Skeletal muscle cell (primary cell): Measurements from ENCODE around the gene CCDC159.
"Not testable (repeated sequence)": the region's sequence is repeated elsewhere in the genome, so short reads cannot be mapped to it uniquely, and the experiment has no call there.

ENCODE experiments used
- DNase-seq: peaks from one replicate; pipeline ENCODE4 v3.0.0-alpha.2; 2010; ENCODE audit warnings: low read depth
- H3K4me3 ChIP-seq: 2 replicates; pipeline ENCODE4 v1.5.1; 2011; ENCODE audit warnings: low read depth, mild to moderate bottlenecking, control low read depth, low read length, moderate library complexity

The CCDC159 gene

GRCh38 chr19:11361771-11362731 is 15.7 kb downstream of the CCDC159 start:
- no peak overlapping the region for H3K4me3 ChIP-seq
- DNase-seq = no peak

GRCh38 chr19:11363881-11364280 is 17.6 kb downstream of the CCDC159 start:
- no peak for DNase-seq
- no peak overlapping the region for H3K4me3 ChIP-seq

GRCh38 chr19:11364296-11364904 is 18.1 kb downstream of the CCDC159 start:
- H3K4me3 ChIP-seq = no peak overlapping the region
- DNase-seq = no peak

DNA sequence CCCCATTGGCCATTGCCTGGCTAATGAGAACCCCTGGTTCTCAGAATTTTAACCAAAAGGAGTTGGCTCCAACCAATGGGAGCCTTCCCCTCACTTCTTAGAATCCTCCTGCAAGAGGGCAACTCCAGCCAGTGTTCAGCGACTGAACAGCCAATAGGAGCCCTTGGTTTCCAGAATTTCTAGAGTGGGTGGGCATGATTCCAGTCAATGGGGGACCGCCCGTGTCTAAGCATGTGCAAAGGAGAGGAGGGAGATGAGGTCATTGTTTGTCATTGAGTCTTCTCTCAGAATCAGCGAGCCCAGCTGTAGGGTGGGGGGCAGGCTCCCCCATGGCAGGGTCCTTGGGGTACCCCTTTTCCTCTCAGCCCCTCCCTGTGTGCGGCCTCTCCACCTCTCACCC is 18.6 kb downstream of the CCDC159 start:
- no peak overlapping the region for H3K4me3 ChIP-seq
- no peak for DNase-seq

DNA sequence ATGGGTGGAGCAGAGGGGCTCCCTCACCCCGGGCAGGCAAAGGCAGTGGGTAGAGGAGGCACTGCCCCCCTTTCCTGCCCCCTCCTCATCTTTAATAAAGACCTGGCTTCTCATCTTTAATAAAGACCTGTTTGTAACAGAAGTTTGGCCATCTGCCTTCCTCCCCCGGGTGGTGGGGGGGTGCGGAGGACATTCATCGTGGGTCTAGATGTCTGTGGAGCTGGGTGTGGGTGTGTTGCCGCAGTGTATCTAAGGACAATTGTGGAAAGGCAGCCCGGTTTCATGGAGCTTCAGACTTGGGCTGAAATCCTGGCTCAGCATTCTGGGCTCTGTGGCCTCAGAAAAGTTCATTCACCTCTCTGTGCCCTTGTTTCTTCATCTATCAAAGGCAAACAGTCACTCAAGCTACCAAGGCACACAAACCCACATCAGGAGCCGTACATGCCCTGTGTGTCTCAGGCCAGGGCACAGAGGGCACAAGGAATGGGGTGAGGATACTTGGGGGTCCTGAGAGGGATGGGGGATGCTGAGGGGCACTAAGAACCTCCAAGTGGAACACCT is 19.3 kb downstream of the CCDC159 start:
- no peak for DNase-seq
- no peak overlapping the region for H3K4me3 ChIP-seq

- no peak for DNase-seq
- H3K4me3 ChIP-seq = no peak overlapping the region
These were observed 21.2 kb downstream of the CCDC159 start for GRCh38 chr19:11367528-11367927.

- DNase-seq = no peak
- H3K4me3 ChIP-seq = no peak overlapping the region
These were observed 24.4 kb downstream of the CCDC159 start for GRCh38 chr19:11370744-11371143.

GRCh38 chr19:11373166-11373884 is 27.0 kb downstream of the CCDC159 start:
- no peak for DNase-seq
- no peak overlapping the region for H3K4me3 ChIP-seq

- peak overlapping the region; percentile 69 for H3K4me3 ChIP-seq
- no peak for DNase-seq
These were observed 27.6 kb downstream of the CCDC159 start for GRCh38 chr19:11373885-11374432.

GRCh38 chr19:11374433-11375142 is 28.3 kb downstream of the CCDC159 start, which contains the start of gene SWSAP1:
Gene SWSAP1 (plus strand): TSS chr19:11374666. CDS start chr19:11374681, 15 bp downstream.
- H3K4me3 ChIP-seq = peak within 1 kb of the TSS; percentile 69
- peak; percentile 98 for DNase-seq

DNA sequence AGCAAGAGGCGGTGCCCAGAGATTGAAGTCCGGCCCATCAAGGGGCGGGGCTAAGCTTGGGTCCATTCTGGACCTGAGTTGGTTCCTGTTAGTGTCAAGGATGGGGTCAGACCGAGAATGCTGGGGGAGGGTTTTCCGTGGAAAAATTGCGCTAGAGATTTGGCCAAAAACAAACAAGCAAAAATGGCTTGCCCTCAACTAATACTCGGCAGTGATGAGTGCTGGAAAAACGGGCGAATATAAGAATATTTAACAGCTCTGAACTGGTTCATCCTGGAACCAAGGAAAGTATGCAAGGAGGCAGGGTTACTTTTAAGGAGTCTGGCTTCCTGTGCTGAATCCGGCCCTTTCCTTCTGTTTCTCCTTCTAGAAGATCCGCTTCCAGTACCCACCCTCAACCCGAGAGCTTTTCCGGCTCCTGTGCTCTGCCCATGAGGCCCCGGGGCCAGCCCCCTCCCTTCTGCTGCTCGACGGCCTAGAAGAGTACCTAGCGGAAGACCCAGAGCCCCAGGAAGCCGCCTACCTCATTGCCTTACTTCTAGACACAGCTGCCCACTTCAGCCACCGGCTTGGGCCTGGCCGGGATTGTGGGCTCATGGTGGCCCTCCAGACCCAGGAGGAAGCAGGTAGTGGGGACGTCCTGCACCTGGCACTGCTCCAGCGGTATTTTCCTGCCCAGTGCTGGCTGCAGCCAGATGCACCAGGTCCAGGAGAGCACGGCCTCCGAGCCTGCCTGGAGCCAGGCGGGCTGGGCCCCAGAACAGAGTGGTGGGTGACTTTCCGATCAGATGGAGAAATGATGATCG is 29.0 kb downstream of the CCDC159 start:
- no peak for DNase-seq
- peak overlapping the region; percentile 69 for H3K4me3 ChIP-seq

DNA sequence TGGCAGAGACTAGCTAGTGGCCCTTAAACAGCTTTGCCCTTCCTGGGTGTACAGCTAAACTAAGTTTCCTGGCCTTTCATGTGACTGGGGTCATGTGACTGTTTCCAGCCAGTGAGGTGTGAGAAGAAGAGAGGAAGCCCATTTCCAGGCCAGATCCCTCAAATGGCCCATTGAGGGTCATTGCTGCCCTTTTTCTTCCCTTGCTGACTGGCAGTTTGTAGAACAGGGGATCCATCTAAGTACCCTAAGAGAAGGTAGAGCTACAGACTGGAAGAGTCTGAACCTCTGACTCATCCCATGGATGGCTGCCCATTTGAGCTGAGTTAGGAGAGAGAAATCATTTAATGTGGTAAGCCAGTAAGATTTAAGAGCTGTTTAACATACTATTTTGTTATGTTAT is 30.9 kb downstream of the CCDC159 start:
- no peak overlapping the region for H3K4me3 ChIP-seq
- DNase-seq = peak; percentile 69

DNA sequence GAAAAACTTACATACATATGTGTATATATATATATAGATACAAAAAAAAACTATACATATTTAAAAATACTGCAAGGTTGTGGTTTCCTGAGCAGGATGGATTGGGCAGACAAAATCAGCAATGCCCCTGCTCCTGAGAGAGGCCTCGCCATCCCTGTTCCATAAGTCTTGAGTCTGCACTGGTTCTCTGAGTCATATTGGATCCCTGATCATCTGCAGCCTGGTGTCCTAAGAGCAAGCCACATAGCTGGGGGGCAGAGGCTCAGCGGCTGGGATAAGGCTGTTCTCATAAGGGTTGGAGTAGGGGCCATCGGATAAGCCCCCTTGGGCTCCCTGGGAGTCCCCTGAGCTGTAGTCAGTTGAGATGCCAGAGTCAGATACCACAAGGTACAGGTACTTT is 31.4 kb downstream of the CCDC159 start:
- H3K4me3 ChIP-seq = no peak overlapping the region
- DNase-seq = no peak

DNA sequence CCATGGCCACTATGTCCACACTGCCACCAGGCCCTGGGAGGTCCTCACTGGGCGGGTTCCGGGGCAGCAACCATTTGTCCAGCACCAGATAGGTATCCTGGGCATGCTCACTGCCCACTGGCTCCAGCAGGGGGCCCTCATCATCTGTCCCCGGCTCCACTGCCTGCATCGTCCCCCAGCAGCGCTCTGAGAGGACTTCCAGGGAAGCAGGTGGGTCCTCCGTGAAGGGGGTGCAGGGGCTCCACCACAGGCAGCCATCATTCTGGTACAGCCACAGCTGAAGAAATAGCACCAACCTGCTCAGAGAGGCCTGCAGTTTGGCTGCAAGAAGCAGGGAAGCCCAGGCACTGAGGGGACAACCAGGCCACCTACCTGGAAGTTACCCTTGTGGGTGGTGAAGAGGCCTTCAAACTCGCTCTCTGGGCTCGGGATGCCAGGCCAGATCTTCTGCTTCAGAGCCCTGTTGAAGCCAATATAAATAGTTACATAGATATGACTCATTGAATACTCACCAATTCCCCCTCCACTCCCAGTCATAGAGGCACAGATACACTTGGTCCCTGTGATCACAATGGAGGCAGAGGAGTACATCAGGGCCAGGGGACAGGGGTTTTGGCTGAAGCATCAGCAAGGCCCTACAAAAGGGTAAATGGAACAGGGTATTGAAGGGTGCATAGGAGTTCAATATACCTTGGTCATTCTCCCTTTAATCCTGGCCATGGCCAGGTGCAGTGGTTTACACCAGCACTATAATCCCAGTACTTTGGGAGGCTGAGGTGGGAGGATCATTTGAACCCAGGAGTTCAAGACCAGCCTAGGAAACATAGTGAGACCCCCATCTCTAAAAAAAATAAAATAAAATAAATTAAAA is 32.2 kb downstream of the CCDC159 start:
- no peak overlapping the region for H3K4me3 ChIP-seq
- DNase-seq = peak; percentile 58

DNA sequence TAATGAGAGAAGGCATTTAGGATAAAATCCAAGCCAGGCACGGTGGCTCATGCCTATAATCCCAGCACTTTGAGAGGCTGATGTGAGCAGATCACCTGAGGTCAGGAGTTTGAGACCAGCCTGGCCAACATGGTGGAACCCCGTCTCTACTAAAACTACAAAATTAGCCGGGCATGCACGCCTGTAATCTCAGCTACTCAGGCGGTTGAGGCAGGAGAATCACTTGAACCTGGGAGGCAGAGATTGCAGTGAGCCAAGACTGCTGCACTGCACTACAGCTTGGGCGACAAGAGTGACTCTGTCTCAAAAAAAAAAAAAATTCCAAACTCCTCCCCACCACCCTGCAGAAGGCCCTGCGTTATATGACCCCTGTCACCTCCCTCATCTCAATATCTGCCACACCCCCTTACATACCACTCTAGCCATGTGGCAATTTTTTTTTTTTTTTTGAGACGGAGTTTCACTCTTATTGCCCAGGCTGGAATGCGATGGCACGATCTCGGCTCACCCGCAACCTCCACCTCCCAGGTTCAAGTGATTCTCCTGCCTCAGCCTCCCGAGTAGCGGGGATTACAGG is 33.0 kb downstream of the CCDC159 start:
- not testable (repeated sequence) for DNase-seq, H3K4me3 ChIP-seq

GRCh38 chr19:11379857-11380350 is 33.6 kb downstream of the CCDC159 start:
- DNase-seq = no peak
- no peak overlapping the region for H3K4me3 ChIP-seq
